Measurements from ENCODE around the gene SOSTDC1. TPM values are rescaled to one million over a fixed set of nuclear protein-coding genes. Genes with fewer than 3 reads are reported as not detected.
"Not testable (repeated sequence)": the region's sequence is repeated elsewhere in the genome, so short reads cannot be mapped to it uniquely, and the experiment has no call there.

Gene SOSTDC1
- polyA plus RNA-seq, 1 experiment: not detected

- H3K27me3 ChIP-seq (ENCODE audit: control insufficient read depth, insufficient read depth, low read length): no peaks in the 10 kb centered on the region
- POLR2A ChIA-PET: no interaction called here
- H3K4me3 ChIP-seq (ENCODE audit: low read depth, low read length): no peak overlapping the region
- DNase-seq (ENCODE audit: low read depth): no peak
- CTCF ChIA-PET: no interaction called here
- TF ChIP-seq CTCF (IDR thresholded peaks at IDR 0.05; ENCODE audit: insufficient read depth, low read depth, low read length): no peak
- no peaks in the 10 kb centered on the region for H3K36me3 ChIP-seq (ENCODE audit: control insufficient read depth, insufficient read depth, low read length)
Measured at GRCh38 chr7:16509829-16510228, 44.3 kb upstream of the SOSTDC1 start.

GRCh38 chr7:16506422-16506821 is 40.9 kb upstream of the SOSTDC1 start:
- POLR2A ChIA-PET; CTCF ChIA-PET; DNase-seq (ENCODE audit: low read depth): not testable (repeated sequence)

GRCh38 chr7:16504019-16504418 is 38.5 kb upstream of the SOSTDC1 start:
- CTCF ChIA-PET: interaction anchor here (1.0 kb wide), 1 partner anchor 9 kb away, joined by 3 read pairs; no protein-coding TSS in a partner anchor
- H3K36me3 ChIP-seq (ENCODE audit: control insufficient read depth, insufficient read depth, low read length): no peaks in the 10 kb centered on the region
- H3K27me3 ChIP-seq (ENCODE audit: control insufficient read depth, insufficient read depth, low read length): no peaks in the 10 kb centered on the region
- POLR2A ChIA-PET: no interaction called here
- DNase-seq (ENCODE audit: low read depth): no peak
- TF ChIP-seq CTCF (IDR thresholded peaks at IDR 0.05; ENCODE audit: insufficient read depth, low read depth, low read length): no peak
- no peak overlapping the region for H3K4me3 ChIP-seq (ENCODE audit: low read depth, low read length)

More at GRCh38 chr7:16506422-16506821, 40.9 kb upstream of the SOSTDC1 start:
- not testable (repeated sequence) for H3K27me3 ChIP-seq (ENCODE audit: control insufficient read depth, insufficient read depth, low read length); H3K36me3 ChIP-seq (ENCODE audit: control insufficient read depth, insufficient read depth, low read length); H3K4me3 ChIP-seq (ENCODE audit: low read depth, low read length)

- ChIA-PET CTCF (no interaction called here), POLR2A (no interaction called here)
- Histone ChIP-seq H3K27me3 (ENCODE audit: control insufficient read depth, insufficient read depth, low read length) (no peaks in the 10 kb centered on the region), H3K4me3 (ENCODE audit: low read depth, low read length) (no peak overlapping the region), H3K36me3 (ENCODE audit: control insufficient read depth, insufficient read depth, low read length) (no peaks in the 10 kb centered on the region)
- TF ChIP-seq CTCF (IDR thresholded peaks at IDR 0.05; ENCODE audit: insufficient read depth, low read depth, low read length): no peak
- DNase-seq (ENCODE audit: low read depth): no peak
Measured at GRCh38 chr7:16502303-16502702, 36.8 kb upstream of the SOSTDC1 start.

- Histone ChIP-seq H3K36me3 (ENCODE audit: control insufficient read depth, insufficient read depth, low read length) (no peaks in the 10 kb centered on the region), H3K27me3 (ENCODE audit: control insufficient read depth, insufficient read depth, low read length) (no peaks in the 10 kb centered on the region), H3K4me3 (ENCODE audit: low read depth, low read length) (no peak overlapping the region)
- CTCF ChIA-PET: no interaction called here
- POLR2A ChIA-PET: no interaction called here
- no peak for TF ChIP-seq CTCF (IDR thresholded peaks at IDR 0.05; ENCODE audit: insufficient read depth, low read depth, low read length)
- DNase-seq (ENCODE audit: low read depth): no peak
Measured at GRCh38 chr7:16498122-16498521, 32.6 kb upstream of the SOSTDC1 start.

GRCh38 chr7:16494955-16495719 is 29.6 kb upstream of the SOSTDC1 start:
- Histone ChIP-seq H3K4me3 (ENCODE audit: low read depth, low read length) (no peak overlapping the region), H3K36me3 (ENCODE audit: control insufficient read depth, insufficient read depth, low read length) (no peaks in the 10 kb centered on the region), H3K27me3 (ENCODE audit: control insufficient read depth, insufficient read depth, low read length) (no peaks in the 10 kb centered on the region)
- no peak for TF ChIP-seq CTCF (IDR thresholded peaks at IDR 0.05; ENCODE audit: insufficient read depth, low read depth, low read length)
- POLR2A ChIA-PET: no interaction called here
- DNase-seq (ENCODE audit: low read depth): no peak
- CTCF ChIA-PET: interaction anchor here (1.3 kb wide), 1 partner anchor 9 kb away, joined by 3 read pairs; no protein-coding TSS in a partner anchor

All from BJ (cell line).